OCI-M2 (cell line): Measurements from ENCODE around the gene SNX25.

Source experiments
- DNase-seq: peaks from one replicate; lab custom pipeline; 2025; ENCODE audit not compliant: unreplicated experiment; lab: John Stamatoyannopoulos, UW

The SNX25 gene

GRCh38 chr4:185398618-185399017, 189.2 kb downstream of the SNX25 start:
- no peak for DNase-seq

DNA sequence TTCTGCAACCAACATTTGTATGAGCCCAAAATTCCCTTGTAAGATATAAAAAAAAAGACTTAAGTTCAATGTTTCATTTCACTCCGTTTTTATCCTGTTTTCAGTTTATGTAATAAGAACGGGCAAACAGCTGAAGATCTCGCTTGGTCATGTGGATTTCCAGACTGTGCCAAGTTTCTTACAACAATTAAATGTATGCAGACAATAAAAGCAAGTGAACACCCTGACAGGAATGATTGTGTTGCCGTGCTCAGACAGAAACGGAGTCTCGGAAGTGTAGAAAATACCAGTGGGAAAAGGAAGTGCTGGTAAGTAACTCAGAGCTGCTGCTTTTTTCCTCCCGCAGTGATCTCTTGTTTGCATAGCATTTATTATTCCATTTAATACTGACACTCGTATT, 190.1 kb downstream of the SNX25 start:
- DNase-seq: no peak

- DNase-seq: no peak
Measured at GRCh38 chr4:185404031-185404430, 194.6 kb downstream of the SNX25 start.

DNA sequence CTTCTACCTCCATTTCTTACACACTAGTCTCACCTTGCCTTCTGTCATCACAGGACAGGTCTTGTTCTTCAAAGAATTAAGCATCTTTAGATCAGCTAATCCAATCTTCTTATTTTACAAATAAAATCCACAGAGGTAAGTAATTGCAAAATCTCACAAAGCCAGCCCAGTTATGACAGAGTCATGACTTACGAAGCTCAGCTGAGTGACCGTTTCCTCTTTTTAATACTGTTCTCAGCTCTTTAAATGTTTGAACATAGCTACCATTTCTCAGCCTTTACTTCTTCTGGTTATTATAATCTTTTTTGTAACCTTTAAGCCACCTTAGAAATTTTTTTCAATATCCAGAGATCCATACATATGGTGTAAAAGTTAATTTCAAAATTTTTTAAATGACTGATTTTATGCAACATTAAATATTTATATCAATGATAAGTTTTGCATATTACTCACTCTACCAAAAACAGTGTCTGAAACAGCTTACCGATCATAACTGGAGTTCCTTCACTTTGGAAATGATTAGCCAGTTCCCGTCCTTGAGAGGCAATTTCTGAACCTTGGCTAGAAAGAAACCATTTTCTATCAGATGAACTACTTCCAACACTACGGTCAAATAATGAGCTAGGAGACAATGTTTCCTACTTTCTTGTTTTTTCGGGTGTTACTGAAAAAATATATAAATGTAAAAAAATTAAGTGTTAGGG, 196.1 kb downstream of the SNX25 start:
- no peak for DNase-seq

DNA sequence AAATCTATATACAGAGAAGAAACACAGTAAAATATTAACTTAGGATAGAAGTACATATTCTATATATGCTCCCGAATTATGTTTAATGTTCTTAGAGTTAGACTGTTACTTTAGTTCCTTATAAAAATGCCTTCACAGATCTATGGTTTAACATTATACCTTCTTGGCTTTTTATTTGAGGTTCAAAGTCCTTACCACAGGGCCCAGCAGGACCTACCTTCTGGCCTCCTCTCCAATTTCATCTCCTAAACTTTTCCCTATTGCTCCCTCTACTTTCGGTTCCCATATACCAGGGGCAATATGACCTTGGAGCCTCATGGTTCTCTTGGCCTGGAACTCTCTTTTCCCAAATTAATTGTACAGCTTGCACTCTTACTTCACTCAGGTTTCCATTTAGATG, 199.0 kb downstream of the SNX25 start:
- DNase-seq: no peak

DNA sequence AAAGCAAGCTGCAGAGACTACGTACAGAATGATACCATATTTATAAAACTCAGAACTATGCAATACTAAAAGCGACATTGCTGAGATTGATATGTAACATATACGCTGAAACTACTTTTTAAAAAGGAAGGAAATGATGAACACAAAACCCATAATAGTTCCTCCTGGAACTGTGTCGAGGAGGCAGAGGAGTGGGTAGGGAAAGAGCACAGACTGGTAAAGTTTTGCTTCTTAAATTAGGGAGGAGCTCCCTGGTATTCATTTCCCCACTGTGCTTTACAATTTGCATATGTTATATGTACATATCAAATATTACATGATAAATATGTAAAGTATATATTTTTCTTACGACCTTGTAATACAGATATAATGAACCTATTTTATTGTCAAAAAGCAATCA, 202.5 kb downstream of the SNX25 start:
- no peak for DNase-seq

DNA sequence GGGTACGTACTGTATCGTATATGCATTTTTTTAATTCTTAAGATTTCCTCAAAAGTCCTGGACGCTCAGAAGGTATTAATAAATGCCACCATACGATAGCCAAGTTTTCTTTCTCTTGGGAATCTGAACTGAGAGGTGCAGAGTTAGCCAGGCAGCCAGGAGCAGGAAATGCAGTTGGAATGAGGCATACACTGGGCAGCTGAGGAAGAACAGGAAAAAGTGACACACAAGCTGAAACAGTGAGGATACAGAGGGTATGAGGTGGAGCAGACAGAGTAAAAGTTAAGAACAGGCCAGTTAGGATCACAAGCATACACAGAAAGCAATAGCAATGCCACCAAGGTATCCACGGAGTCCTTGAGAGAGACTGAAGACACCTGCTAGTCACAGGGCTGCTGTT, 203.0 kb downstream of the SNX25 start:
- no peak for DNase-seq
